HG03432 (cell line): ENCODE measurements around the gene COG1.

Source experiments
- ATAC-seq: cut with Tn5 transposase; IDR thresholded peaks from one replicate; pipeline ENCODE4 v1.9.1; 2021; ENCODE audit warnings: mild to moderate bottlenecking, moderate library complexity; ENCODE audit not compliant: unreplicated experiment

COG1 gene

GRCh38 chr17:73166731-73167581, 25.9 kb upstream of the COG1 start:
- ATAC-seq, result peak; percentile 59

- ATAC-seq, result no peak
Measured at GRCh38 chr17:73168667-73169066, 24.2 kb upstream of the COG1 start.

GRCh38 chr17:73170324-73170723, 22.5 kb upstream of the COG1 start:
- no peak for ATAC-seq

- no peak for ATAC-seq
Measured at GRCh38 chr17:73172252-73172651, 20.6 kb upstream of the COG1 start.

DNA sequence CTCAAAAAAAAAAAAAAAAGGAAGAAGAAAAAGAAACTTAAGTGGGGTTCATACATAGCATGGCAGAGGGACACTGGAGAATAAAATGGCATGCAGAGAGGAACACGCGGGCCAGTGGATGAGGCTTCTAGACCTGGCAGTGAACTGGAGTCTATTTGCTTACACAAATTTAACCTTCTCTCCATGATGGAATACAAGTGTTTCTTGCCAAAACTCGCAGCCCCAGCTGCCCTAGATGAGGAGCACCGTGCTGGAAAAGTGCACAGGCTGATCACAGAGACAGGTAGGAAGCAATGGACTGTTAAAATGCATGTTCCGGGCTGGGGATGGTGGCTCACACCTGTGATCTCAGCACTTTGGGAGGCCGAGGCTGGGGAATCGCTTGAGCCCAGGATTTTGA, 18.7 kb upstream of the COG1 start:
- no peak for ATAC-seq

GRCh38 chr17:73175962-73176565, 16.8 kb upstream of the COG1 start:
- no peak for ATAC-seq

DNA sequence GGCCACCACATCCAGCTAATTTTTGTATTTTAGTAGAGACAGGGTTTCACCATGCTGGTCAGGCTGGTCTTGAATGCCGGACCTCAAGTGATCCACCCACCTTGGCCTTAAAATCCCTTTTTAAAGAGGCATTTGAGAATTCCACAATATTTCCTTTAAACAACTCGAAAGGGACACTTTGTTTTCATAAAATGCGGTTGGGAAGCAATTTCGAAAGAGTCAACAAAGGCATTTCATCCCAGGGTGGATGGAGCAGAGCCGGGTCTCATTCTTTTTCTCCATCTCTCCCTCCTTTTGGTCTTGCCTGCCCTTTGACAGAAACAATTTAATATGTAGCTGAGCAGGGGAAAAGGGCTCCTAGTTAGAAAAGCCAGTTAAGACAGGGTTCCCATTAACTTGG, 13.5 kb upstream of the COG1 start:
- ATAC-seq, result no peak

- no peak for ATAC-seq
Measured at GRCh38 chr17:73179878-73180277, 13.0 kb upstream of the COG1 start.

GRCh38 chr17:73182616-73183310, 10.1 kb upstream of the COG1 start:
- no peak for ATAC-seq

GRCh38 chr17:73184136-73184993, 8.5 kb upstream of the COG1 start:
- ATAC-seq, result no peak

- ATAC-seq, result no peak
Measured at GRCh38 chr17:73186283-73187050, 6.4 kb upstream of the COG1 start.

GRCh38 chr17:73187203-73187769, 5.6 kb upstream of the COG1 start:
- ATAC-seq, result no peak

GRCh38 chr17:73188011-73188410, 4.8 kb upstream of the COG1 start:
- no peak for ATAC-seq

DNA sequence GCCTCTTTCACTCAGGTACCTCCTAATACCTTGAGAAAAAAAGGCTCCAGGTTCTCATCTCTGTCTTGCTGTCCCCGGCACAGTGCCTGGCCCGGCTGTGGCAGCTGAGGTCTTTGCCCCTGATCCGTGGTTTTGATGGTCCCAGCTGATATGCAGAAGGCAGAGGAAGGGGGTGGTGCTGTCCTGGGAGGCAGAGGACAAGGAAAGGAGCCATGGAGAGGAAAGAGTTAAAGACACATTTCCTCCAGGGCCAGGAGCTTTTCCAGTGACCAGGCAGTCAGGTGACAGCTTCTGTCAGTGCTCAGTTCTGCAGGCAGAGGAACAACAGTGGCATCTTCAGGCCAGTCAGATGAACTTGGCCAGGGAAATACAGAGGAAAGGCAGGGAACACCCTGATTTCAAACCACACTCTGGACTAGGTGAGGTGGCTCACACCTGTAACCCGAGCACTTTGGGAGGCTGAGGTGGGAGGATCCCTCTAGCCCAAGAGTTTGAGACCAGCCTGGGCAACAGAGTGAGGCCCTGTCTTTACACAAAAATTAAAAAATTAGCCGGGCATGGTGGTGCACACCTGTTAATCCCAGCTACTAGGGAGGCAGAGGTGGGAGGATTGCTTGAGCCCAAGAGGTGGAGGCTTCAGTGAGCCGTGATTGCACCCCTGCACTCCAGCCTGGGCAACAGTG, 3.3 kb upstream of the COG1 start:
- ATAC-seq, result no peak

DNA sequence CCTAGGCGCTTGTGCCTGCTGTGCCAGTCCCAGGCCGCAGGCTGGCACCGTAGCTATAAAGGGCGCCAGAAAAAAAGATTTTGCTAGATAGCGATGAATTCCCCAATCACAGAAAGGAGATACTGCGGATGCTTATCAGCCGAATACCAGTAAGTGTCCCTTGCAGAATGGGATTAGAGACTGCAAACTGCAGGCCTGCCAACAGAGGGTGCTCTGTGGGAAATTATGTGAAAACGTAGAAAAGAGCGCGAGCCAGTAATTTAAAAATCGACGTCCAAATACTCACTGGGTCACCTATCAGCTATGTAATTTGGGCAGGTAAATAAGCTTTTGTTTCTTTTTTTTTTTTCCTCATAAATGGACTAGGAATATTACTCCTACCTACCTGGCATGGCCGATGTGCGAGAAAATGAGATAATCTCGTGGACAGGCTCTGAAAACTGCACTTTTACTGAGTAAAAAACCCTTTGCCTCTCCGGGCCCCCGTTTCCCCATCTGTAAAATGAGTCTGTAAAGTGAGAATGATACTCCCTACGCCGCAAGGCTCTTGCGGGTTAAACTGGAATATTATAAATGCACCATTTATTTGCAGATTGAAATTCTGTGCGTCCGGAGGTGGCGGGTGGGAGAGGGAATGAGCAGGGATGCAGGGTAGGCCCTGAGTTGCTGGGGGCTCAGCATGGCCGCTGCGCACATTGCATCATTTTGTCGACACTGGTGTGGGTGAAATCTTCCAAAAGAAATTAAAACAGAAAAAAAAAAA, 1.2 kb upstream of the COG1 start:
- no peak for ATAC-seq

- ATAC-seq, result peak; percentile 76
Measured at GRCh38 chr17:73192206-73192893, 505 bp upstream of the COG1 start.

GRCh38 chr17:73194514-73195222, 1.8 kb downstream of the COG1 start:
- no peak for ATAC-seq
